GM23338 (cell line): ENCODE data around the gene FOXL2. TPM values are rescaled to one million over a fixed set of nuclear protein-coding genes. Genes with fewer than 3 reads are reported as not detected.

ENCODE experiments used
- ATAC-seq: fragments of 200-7000 bp; cut with Tn5 transposase; 3 replicates; pipeline ENCODE4 v1.9.1; 2020
- DNase-seq: peaks from one replicate; pipeline ENCODE4 v3.0.0-alpha.2; 2015; ENCODE audit warnings: low spot score
- H2AFZ ChIP-seq: fragments of 200-600 bp; sonication (generic); 2 replicates; pipeline ENCODE4 v1.8.0; 2016; ENCODE audit warnings: antibody characterized with exemption, mild to moderate bottlenecking, moderate library complexity
- H3F3A ChIP-seq: fragments of 200-600 bp; sonication (generic); replicated peaks from 2 replicates; pipeline ENCODE4 v1.8.0; 2017; ENCODE audit warnings: antibody characterized with exemption, mixed run types, low read depth
- H3K27ac ChIP-seq: fragments of 200-600 bp; sonication (generic); 2 replicates; pipeline ENCODE4 v1.6.1; 2016; ENCODE audit warnings: low read depth
- H3K27me3 ChIP-seq: fragments of 200-600 bp; sonication (generic); 2 replicates; pipeline ENCODE4 v1.8.0; 2016; ENCODE audit warnings: mild to moderate bottlenecking, mixed run types, moderate library complexity; ENCODE audit not compliant: insufficient read depth
- H3K36me3 ChIP-seq: fragments of 200-600 bp; sonication (generic); 2 replicates; pipeline ENCODE4 v1.8.0; 2016; ENCODE audit warnings: mild to moderate bottlenecking; ENCODE audit not compliant: insufficient read depth
- H3K4me1 ChIP-seq: fragments of 200-600 bp; sonication (generic); 2 replicates; pipeline ENCODE4 v1.8.0; 2016; ENCODE audit warnings: mild to moderate bottlenecking, moderate library complexity; ENCODE audit not compliant: insufficient read depth
- H3K4me2 ChIP-seq: fragments of 200-600 bp; sonication (generic); 2 replicates; pipeline ENCODE4 v1.7.1; 2017; ENCODE audit warnings: mixed run types
- H3K4me3 ChIP-seq: fragments of 200-600 bp; sonication (generic); 2 replicates; pipeline ENCODE4 v1.6.1; 2016; ENCODE audit warnings: mixed run types
- H3K79me2 ChIP-seq: fragments of 200-600 bp; sonication (generic); replicated peaks from 2 replicates; pipeline ENCODE4 v1.8.0; 2017; ENCODE audit warnings: mild to moderate bottlenecking; ENCODE audit not compliant: insufficient read depth
- H3K9me2 ChIP-seq: fragments of 200-600 bp; sonication (generic); 2 replicates; pipeline ENCODE4 v1.8.0; 2017; ENCODE audit not compliant: insufficient read depth
- H4K20me1 ChIP-seq: fragments of 200-600 bp; sonication (generic); replicated peaks from 2 replicates; pipeline ENCODE4 v1.8.0; 2017; ENCODE audit warnings: mild to moderate bottlenecking; ENCODE audit not compliant: insufficient read depth
- H3K27ac Mint-ChIP-seq: 2 replicates; pipeline ENCODE4 v1.8.0; 2020; ENCODE audit warnings: inconsistent platforms, mild to moderate bottlenecking, moderate library complexity, mixed read lengths
- H3K27me3 Mint-ChIP-seq: 3 replicates; pipeline ENCODE4 v1.8.0; 2022; ENCODE audit warnings: low read depth, mild to moderate bottlenecking, moderate library complexity, mixed read lengths, inconsistent platforms; ENCODE audit not compliant: insufficient read depth, poor library complexity
- H3K36me3 Mint-ChIP-seq: 3 replicates; pipeline ENCODE4 v1.8.0; 2021; ENCODE audit warnings: low read depth, mild to moderate bottlenecking, inconsistent platforms, moderate library complexity, mixed read lengths
- H3K4me1 Mint-ChIP-seq: 3 replicates; pipeline ENCODE4 v1.8.0; 2020; ENCODE audit warnings: mild to moderate bottlenecking, inconsistent platforms, mixed read lengths
- H3K4me3 Mint-ChIP-seq: 3 replicates; pipeline ENCODE4 v1.8.0; 2021; ENCODE audit warnings: moderate library complexity, mild to moderate bottlenecking, inconsistent platforms, mixed read lengths
- H3K9me3 Mint-ChIP-seq: 3 replicates; pipeline ENCODE4 v1.8.0; 2020; ENCODE audit warnings: moderate library complexity, mild to moderate bottlenecking, inconsistent platforms, mixed read lengths
- CREB1 ChIP-seq: fragments of 250-450 bp; sonication (Bioruptor Pico); IDR thresholded peaks from 2 replicates; pipeline ENCODE4 v1.5.0; 2020; ENCODE audit warnings: low read depth, mild to moderate bottlenecking, moderate library complexity
- EZH2 ChIP-seq: fragments of 200-600 bp; sonication (generic); IDR thresholded peaks from one replicate; pipeline ENCODE4 v1.8.0; 2017; ENCODE audit warnings: antibody characterized with exemption, mild to moderate bottlenecking, low read depth; ENCODE audit not compliant: unreplicated experiment
- EZH2phosphoT487 ChIP-seq: fragments of 200-600 bp; sonication (generic); IDR thresholded peaks from one replicate; pipeline ENCODE4 v1.8.1; 2018; ENCODE audit warnings: antibody characterized with exemption; ENCODE audit not compliant: unreplicated experiment
- POLR2AphosphoS5 ChIP-seq: IDR thresholded peaks from 2 replicates; pipeline ENCODE4 v1.6.1; 2016; ENCODE audit warnings: antibody characterized with exemption, low read depth
- STAT1 ChIP-seq: IDR thresholded peaks from one replicate; pipeline ENCODE4 v1.6.1; 2016; ENCODE audit warnings: antibody characterized with exemption; ENCODE audit not compliant: unreplicated experiment
- ZNF331 ChIP-seq: fragments of 250-450 bp; sonication (Bioruptor Pico); IDR thresholded peaks from 2 replicates; pipeline ENCODE4 v1.5.0; 2020; ENCODE audit warnings: low read depth, mild to moderate bottlenecking, moderate library complexity
- polyA plus RNA-seq: library from polyadenylated mRNA; unstranded; fragments of >200 nt; fragmentation: Nextera tagmentation; extraction: Ambion mirVana; gene quantifications from 2 replicates; pipeline ENCODE4 v1.2.1, GENCODE V29; 2016
- total RNA-seq: library from RNA; depleted of rRNA; stranded (reverse); fragments of >200 nt; shearing (Covaris generic); gene quantifications from 2 replicates; pipeline ENCODE4 v1.2.3, GENCODE V29; 2014
- TF ChIP-seq, protein P1 (sequence below): IDR thresholded peaks from one replicate; pipeline ENCODE4 v1.6.1; 2018; ENCODE audit warnings: antibody characterized with exemption; ENCODE audit not compliant: unreplicated experiment
- TF ChIP-seq, protein P2 (sequence below): fragments of 250-450 bp; sonication (Bioruptor Pico); IDR thresholded peaks from 2 replicates; pipeline ENCODE4 v1.5.0; 2020; ENCODE audit warnings: mild to moderate bottlenecking, moderate library complexity
- TF ChIP-seq, protein P3 (sequence below), 2 experiments: fragments of 200-600 bp in 1 of 2; sonication (generic) in 1 of 2; conservative IDR thresholded peaks; 2 replicates each; pipeline versions ENCODE4 v1.5.1 to v1.6.1; 2016 to 2017; ENCODE audit warnings: antibody characterized with exemption in 2 of 2, low read depth in 2 of 2, mild to moderate bottlenecking in 2 of 2, moderate library complexity in 1 of 2
- TF ChIP-seq, protein P4 (sequence below): IDR thresholded peaks from 2 replicates; pipeline ENCODE4 v1.6.1; 2016; ENCODE audit warnings: antibody characterized with exemption

Gene FOXL2
- total and polyA plus RNA-seq, 2 experiments from 2014 or later = 0.89 to 3.5 TPM

DNA sequence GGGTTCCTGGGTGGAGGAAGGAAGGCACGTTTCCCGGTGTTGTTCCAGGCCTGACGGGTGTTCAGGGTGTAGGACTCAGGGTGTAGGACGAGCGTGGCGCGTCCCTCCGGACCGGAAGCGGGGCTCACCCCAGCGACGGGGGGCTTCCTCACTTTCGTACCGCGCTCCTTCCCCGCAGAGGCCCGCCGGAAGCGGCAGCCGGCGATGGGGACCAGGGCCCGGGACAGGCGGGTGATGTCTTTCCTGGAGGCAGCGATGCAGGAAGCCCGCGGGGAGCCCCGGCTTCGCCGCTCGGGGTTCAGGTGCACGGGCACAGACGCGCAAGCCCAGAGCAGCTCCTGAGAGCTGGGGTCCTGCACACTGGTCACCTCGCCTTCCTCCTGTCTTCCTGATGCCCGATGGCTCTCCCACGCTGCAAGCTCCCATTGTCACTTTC, 13.5 kb upstream of the FOXL2 start:
- H3K27ac Mint-ChIP-seq = no peak overlapping the region
- Histone ChIP-seq H3K27me3 (peaks cover 23% of the 10 kb centered on the region), H2AFZ (peak overlapping the region; percentile 69), H3K4me3 (peak overlapping the region; percentile 32; the same call in 1 of the 2 replicates), H3K4me1 (no peaks in the 10 kb centered on the region), H3K79me2 (no peaks in the 10 kb centered on the region), H4K20me1 (no peaks in the 10 kb centered on the region), H3F3A (no peaks in the 10 kb centered on the region), H3K4me2 (peak overlapping the region; percentile 67), H3K9me2 (no peaks in the 10 kb centered on the region), H3K36me3 (no peaks in the 10 kb centered on the region), H3K27ac (no peak overlapping the region)
- H3K27me3 Mint-ChIP-seq = peaks cover 16% of the 10 kb centered on the region
- ATAC-seq = peak; percentile 67
- DNase-seq = no peak
- peaks cover 2% of the 10 kb centered on the region; the same call in 2 of the 3 replicates for H3K4me1 Mint-ChIP-seq
- TF ChIP-seq, protein P1, sequence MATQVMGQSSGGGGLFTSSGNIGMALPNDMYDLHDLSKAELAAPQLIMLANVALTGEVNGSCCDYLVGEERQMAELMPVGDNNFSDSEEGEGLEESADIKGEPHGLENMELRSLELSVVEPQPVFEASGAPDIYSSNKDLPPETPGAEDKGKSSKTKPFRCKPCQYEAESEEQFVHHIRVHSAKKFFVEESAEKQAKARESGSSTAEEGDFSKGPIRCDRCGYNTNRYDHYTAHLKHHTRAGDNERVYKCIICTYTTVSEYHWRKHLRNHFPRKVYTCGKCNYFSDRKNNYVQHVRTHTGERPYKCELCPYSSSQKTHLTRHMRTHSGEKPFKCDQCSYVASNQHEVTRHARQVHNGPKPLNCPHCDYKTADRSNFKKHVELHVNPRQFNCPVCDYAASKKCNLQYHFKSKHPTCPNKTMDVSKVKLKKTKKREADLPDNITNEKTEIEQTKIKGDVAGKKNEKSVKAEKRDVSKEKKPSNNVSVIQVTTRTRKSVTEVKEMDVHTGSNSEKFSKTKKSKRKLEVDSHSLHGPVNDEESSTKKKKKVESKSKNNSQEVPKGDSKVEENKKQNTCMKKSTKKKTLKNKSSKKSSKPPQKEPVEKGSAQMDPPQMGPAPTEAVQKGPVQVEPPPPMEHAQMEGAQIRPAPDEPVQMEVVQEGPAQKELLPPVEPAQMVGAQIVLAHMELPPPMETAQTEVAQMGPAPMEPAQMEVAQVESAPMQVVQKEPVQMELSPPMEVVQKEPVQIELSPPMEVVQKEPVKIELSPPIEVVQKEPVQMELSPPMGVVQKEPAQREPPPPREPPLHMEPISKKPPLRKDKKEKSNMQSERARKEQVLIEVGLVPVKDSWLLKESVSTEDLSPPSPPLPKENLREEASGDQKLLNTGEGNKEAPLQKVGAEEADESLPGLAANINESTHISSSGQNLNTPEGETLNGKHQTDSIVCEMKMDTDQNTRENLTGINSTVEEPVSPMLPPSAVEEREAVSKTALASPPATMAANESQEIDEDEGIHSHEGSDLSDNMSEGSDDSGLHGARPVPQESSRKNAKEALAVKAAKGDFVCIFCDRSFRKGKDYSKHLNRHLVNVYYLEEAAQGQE = no peak
- TF ChIP-seq EZH2phosphoT487 = no peak
- TF ChIP-seq, protein P2, sequence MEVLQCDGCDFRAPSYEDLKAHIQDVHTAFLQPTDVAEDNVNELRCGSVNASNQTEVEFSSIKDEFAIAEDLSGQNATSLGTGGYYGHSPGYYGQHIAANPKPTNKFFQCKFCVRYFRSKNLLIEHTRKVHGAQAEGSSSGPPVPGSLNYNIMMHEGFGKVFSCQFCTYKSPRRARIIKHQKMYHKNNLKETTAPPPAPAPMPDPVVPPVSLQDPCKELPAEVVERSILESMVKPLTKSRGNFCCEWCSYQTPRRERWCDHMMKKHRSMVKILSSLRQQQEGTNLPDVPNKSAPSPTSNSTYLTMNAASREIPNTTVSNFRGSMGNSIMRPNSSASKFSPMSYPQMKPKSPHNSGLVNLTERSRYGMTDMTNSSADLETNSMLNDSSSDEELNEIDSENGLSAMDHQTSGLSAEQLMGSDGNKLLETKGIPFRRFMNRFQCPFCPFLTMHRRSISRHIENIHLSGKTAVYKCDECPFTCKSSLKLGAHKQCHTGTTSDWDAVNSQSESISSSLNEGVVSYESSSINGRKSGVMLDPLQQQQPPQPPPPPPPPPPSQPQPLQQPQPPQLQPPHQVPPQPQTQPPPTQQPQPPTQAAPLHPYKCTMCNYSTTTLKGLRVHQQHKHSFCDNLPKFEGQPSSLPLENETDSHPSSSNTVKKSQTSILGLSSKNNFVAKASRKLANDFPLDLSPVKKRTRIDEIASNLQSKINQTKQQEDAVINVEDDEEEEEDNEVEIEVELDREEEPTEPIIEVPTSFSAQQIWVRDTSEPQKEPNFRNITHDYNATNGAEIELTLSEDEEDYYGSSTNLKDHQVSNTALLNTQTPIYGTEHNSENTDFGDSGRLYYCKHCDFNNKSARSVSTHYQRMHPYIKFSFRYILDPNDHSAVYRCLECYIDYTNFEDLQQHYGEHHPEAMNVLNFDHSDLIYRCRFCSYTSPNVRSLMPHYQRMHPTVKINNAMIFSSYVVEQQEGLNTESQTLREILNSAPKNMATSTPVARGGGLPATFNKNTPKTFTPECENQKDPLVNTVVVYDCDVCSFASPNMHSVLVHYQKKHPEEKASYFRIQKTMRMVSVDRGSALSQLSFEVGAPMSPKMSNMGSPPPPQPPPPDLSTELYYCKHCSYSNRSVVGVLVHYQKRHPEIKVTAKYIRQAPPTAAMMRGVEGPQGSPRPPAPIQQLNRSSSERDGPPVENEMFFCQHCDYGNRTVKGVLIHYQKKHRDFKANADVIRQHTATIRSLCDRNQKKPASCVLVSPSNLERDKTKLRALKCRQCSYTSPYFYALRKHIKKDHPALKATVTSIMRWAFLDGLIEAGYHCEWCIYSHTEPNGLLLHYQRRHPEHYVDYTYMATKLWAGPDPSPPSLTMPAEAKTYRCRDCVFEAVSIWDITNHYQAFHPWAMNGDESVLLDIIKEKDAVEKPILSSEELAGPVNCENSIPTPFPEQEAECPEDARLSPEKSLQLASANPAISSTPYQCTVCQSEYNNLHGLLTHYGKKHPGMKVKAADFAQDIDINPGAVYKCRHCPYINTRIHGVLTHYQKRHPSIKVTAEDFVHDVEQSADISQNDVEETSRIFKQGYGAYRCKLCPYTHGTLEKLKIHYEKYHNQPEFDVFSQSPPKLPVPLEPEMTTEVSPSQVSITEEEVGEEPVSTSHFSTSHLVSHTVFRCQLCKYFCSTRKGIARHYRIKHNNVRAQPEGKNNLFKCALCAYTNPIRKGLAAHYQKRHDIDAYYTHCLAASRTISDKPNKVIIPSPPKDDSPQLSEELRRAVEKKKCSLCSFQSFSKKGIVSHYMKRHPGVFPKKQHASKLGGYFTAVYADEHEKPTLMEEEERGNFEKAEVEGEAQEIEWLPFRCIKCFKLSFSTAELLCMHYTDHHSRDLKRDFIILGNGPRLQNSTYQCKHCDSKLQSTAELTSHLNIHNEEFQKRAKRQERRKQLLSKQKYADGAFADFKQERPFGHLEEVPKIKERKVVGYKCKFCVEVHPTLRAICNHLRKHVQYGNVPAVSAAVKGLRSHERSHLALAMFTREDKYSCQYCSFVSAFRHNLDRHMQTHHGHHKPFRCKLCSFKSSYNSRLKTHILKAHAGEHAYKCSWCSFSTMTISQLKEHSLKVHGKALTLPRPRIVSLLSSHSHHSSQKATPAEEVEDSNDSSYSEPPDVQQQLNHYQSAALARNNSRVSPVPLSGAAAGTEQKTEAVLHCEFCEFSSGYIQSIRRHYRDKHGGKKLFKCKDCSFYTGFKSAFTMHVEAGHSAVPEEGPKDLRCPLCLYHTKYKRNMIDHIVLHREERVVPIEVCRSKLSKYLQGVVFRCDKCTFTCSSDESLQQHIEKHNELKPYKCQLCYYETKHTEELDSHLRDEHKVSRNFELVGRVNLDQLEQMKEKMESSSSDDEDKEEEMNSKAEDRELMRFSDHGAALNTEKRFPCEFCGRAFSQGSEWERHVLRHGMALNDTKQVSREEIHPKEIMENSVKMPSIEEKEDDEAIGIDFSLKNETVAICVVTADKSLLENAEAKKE (CRISPR knock-in tag) = no peak
- TF ChIP-seq ZNF331 (CRISPR knock-in tag) = no peak
- TF ChIP-seq, protein P3, sequence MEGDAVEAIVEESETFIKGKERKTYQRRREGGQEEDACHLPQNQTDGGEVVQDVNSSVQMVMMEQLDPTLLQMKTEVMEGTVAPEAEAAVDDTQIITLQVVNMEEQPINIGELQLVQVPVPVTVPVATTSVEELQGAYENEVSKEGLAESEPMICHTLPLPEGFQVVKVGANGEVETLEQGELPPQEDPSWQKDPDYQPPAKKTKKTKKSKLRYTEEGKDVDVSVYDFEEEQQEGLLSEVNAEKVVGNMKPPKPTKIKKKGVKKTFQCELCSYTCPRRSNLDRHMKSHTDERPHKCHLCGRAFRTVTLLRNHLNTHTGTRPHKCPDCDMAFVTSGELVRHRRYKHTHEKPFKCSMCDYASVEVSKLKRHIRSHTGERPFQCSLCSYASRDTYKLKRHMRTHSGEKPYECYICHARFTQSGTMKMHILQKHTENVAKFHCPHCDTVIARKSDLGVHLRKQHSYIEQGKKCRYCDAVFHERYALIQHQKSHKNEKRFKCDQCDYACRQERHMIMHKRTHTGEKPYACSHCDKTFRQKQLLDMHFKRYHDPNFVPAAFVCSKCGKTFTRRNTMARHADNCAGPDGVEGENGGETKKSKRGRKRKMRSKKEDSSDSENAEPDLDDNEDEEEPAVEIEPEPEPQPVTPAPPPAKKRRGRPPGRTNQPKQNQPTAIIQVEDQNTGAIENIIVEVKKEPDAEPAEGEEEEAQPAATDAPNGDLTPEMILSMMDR (conservative IDR thresholded peaks at IDR 0.05; ENCODE audit: low read depth in 2 of 2) = no peak
- no peak for TF ChIP-seq POLR2AphosphoS5
- no peak for TF ChIP-seq EZH2
- TF ChIP-seq CREB1 = no peak
- TF ChIP-seq, protein P4, sequence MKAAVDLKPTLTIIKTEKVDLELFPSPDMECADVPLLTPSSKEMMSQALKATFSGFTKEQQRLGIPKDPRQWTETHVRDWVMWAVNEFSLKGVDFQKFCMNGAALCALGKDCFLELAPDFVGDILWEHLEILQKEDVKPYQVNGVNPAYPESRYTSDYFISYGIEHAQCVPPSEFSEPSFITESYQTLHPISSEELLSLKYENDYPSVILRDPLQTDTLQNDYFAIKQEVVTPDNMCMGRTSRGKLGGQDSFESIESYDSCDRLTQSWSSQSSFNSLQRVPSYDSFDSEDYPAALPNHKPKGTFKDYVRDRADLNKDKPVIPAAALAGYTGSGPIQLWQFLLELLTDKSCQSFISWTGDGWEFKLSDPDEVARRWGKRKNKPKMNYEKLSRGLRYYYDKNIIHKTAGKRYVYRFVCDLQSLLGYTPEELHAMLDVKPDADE = no peak
- no peak for TF ChIP-seq STAT1
- peaks cover 6% of the 10 kb centered on the region for H3K36me3 Mint-ChIP-seq
- 0 out of 3 replicates have a peak overlapping the region, but pooled peaks have one; percentile 1 for H3K4me3 Mint-ChIP-seq
- H3K9me3 Mint-ChIP-seq = peaks cover 12% of the 10 kb centered on the region
